Muscle of leg (tissue), 16 donors: ENCODE measurements around the gene ADAM11. TPM values are rescaled to one million over a fixed set of nuclear protein-coding genes. Genes with fewer than 3 reads are reported as not detected.
"Not testable (repeated sequence)": the region's sequence is repeated elsewhere in the genome, so short reads cannot be mapped to it uniquely, and the experiment has no call there.

Experiments used
- DNase-seq: peaks from one replicate; pipeline ENCODE4 v3.0.0; 2013
- H3K27ac ChIP-seq: one replicate; pipeline ENCODE4 v1.5.1; 2013; ENCODE audit warnings: mild to moderate bottlenecking, low read length, control low read depth
- H3K27me3 ChIP-seq: one replicate; pipeline ENCODE4 v1.6.1; 2013; ENCODE audit warnings: low read length; ENCODE audit not compliant: control insufficient read depth, insufficient read depth
- H3K36me3 ChIP-seq: one replicate; pipeline ENCODE4 v1.6.1; 2013; ENCODE audit warnings: low read length; ENCODE audit not compliant: control insufficient read depth, insufficient read depth
- H3K4me1 ChIP-seq: one replicate; pipeline ENCODE4 v1.6.1; 2013; ENCODE audit warnings: low read length; ENCODE audit not compliant: control insufficient read depth, insufficient read depth
- H3K4me3 ChIP-seq: one replicate; pipeline ENCODE4 v1.5.1; 2013; ENCODE audit warnings: low read length, control low read depth
- H3K9me3 ChIP-seq: replicated peaks from 2 replicates; pipeline ENCODE4 v1.6.1; 2013; ENCODE audit warnings: low read depth, low read length; ENCODE audit not compliant: control insufficient read depth
- WGBS: methylation state at CpG from one replicate; pipeline ENCODE4 v1.1.5; 2013; ENCODE audit warnings: missing lambda C conversion rate; ENCODE audit not compliant: insufficient coverage; 5-methylcytosine and 5-hydroxymethylcytosine counted together
- long read RNA-seq, 11 donors: transcript quantifications; one replicate each; lab custom pipeline, GENCODE V29; 2026
- polyA plus RNA-seq, 8 donors: library from polyadenylated mRNA; unstranded; fragments of 120-200 nt; gene quantifications; one replicate each; pipeline versions ENCODE4 v1.2.1 to v1.2.3, GENCODE V29; 2013; ENCODE audit warnings: inconsistent platforms in 1 of 8, low replicate concordance in 1 of 8; ENCODE audit not compliant: insufficient read length in 8 of 8, insufficient read depth in 1 of 8
- total RNA-seq: library from RNA; stranded (reverse); fragments of 120-200 nt; gene quantifications from one replicate; pipeline ENCODE4 v1.2.4, GENCODE V29; 2013

The ADAM11 gene
- total RNA-seq, result 1.3 TPM
- 1 to 10 TPM; 1.8 to 4.3 (median 2.3) TPM for polyA plus RNA-seq
- long read RNA-seq, donor 1, result 0 reads
- long read RNA-seq, donor 2, result 0 reads
- long read RNA-seq, donor 3, result 0 reads
- long read RNA-seq, donor 4, result 0 reads
- long read RNA-seq, donor 5, result 0 reads
- long read RNA-seq, donor 6, result 0 reads
- long read RNA-seq, donor 7, result 0 reads
- long read RNA-seq, donor 8, result 0 reads
- long read RNA-seq, donor 9, result 0 reads
- long read RNA-seq, donor 10, result 0 reads
- long read RNA-seq, donor 11, result 0 reads

- H3K4me1 ChIP-seq, result peaks cover 14% of the 10 kb centered on the region
- H3K27me3 ChIP-seq, result peaks cover 42% of the 10 kb centered on the region
- H3K4me3 ChIP-seq, result peak within 1 kb of the TSS; percentile 32
- no peak for DNase-seq
- 3% methylated on average over 64 of the region's 74 CpGs for WGBS
- no peaks in the 10 kb centered on the region for H3K9me3 ChIP-seq
- no peak within 1 kb of the TSS for H3K27ac ChIP-seq
- H3K36me3 ChIP-seq, result no peaks in the 10 kb centered on the region
These were observed at the start of gene ADAM11 for GRCh38 chr17:44758414-44759085. ADAM11 (plus strand) TSS chr17:44758988; CDS start chr17:44759200, 212 bp downstream.

GRCh38 chr17:44719444-44719843 lies 39.3 kb upstream of the ADAM11 start:
- H3K4me3 ChIP-seq, result no peak overlapping the region
- no CpG with 5 or more reads among the region's 1 CpG for WGBS
- no peak for DNase-seq
- peaks cover 26% of the 10 kb centered on the region for H3K36me3 ChIP-seq
- H3K4me1 ChIP-seq, result no peaks in the 10 kb centered on the region
- no peak overlapping the region for H3K27ac ChIP-seq
- H3K9me3 ChIP-seq, result peaks cover 3% of the 10 kb centered on the region
- H3K27me3 ChIP-seq, result no peaks in the 10 kb centered on the region

GRCh38 chr17:44722254-44722653 lies 36.5 kb upstream of the ADAM11 start:
- Histone ChIP-seq H3K36me3 (peaks cover 21% of the 10 kb centered on the region), H3K4me3 (no peak overlapping the region), H3K27ac (no peak overlapping the region), H3K9me3 (peaks cover 3% of the 10 kb centered on the region), H3K27me3 (no peaks in the 10 kb centered on the region), H3K4me1 (no peaks in the 10 kb centered on the region)
- DNase-seq, result no peak
- 80% methylated on average over 2 of the region's 5 CpGs for WGBS

GRCh38 chr17:44726121-44726520 lies 32.7 kb upstream of the ADAM11 start:
- not testable (repeated sequence) for H3K4me3 ChIP-seq, H3K27ac ChIP-seq, H3K27me3 ChIP-seq, DNase-seq, H3K9me3 ChIP-seq, H3K4me1 ChIP-seq
- peaks cover 31% of the 10 kb centered on the region for H3K36me3 ChIP-seq
- WGBS, result 100% methylated on average over 1 of the region's 6 CpGs

- Histone ChIP-seq H3K9me3 (no peaks in the 10 kb centered on the region), H3K4me1 (no peaks in the 10 kb centered on the region), H3K27me3 (no peaks in the 10 kb centered on the region), H3K4me3 (no peak overlapping the region), H3K36me3 (peaks cover 48% of the 10 kb centered on the region), H3K27ac (no peak overlapping the region)
- DNase-seq, result no peak
- 70% methylated on average over 4 of the region's 5 CpGs for WGBS
These were observed 25.0 kb upstream of the ADAM11 start for GRCh38 chr17:44733753-44734152.

- H3K4me1 ChIP-seq, result no peaks in the 10 kb centered on the region
- H3K27me3 ChIP-seq, result no peaks in the 10 kb centered on the region
- no peak overlapping the region for H3K27ac ChIP-seq
- no CpG with 5 or more reads among the region's 2 CpGs for WGBS
- H3K36me3 ChIP-seq, result peaks cover 50% of the 10 kb centered on the region
- no peaks in the 10 kb centered on the region for H3K9me3 ChIP-seq
- no peak for DNase-seq
- no peak overlapping the region for H3K4me3 ChIP-seq
These were observed 24.5 kb upstream of the ADAM11 start for GRCh38 chr17:44734272-44734671.

GRCh38 chr17:44736551-44737240 lies 22.1 kb upstream of the ADAM11 start:
- H3K9me3 ChIP-seq, result no peaks in the 10 kb centered on the region
- no peak overlapping the region for H3K4me3 ChIP-seq
- H3K27ac ChIP-seq, result no peak overlapping the region
- H3K4me1 ChIP-seq, result no peaks in the 10 kb centered on the region
- no peak for DNase-seq
- no peaks in the 10 kb centered on the region for H3K27me3 ChIP-seq
- peaks cover 41% of the 10 kb centered on the region for H3K36me3 ChIP-seq
- 81% methylated on average over 12 of the region's 12 CpGs for WGBS

GRCh38 chr17:44738214-44738906 lies 20.4 kb upstream of the ADAM11 start:
- Histone ChIP-seq H3K4me3 (no peak overlapping the region), H3K4me1 (no peaks in the 10 kb centered on the region), H3K27me3 (no peaks in the 10 kb centered on the region), H3K27ac (no peak overlapping the region), H3K9me3 (no peaks in the 10 kb centered on the region), H3K36me3 (peaks cover 39% of the 10 kb centered on the region)
- no peak for DNase-seq
- WGBS, result 100% methylated on average over 1 of the region's 3 CpGs

- H3K36me3 ChIP-seq, result peaks cover 32% of the 10 kb centered on the region
- no peak for DNase-seq
- H3K9me3 ChIP-seq, result no peaks in the 10 kb centered on the region
- no peaks in the 10 kb centered on the region for H3K4me1 ChIP-seq
- no peaks in the 10 kb centered on the region for H3K27me3 ChIP-seq
- H3K4me3 ChIP-seq, result no peak overlapping the region
- 93% methylated on average over 3 of the region's 8 CpGs for WGBS
- H3K27ac ChIP-seq, result no peak overlapping the region
These were observed 17.5 kb upstream of the ADAM11 start for GRCh38 chr17:44741316-44741715.

- no peak overlapping the region for H3K4me3 ChIP-seq
- DNase-seq, result no peak
- peaks cover 12% of the 10 kb centered on the region for H3K4me1 ChIP-seq
- no peaks in the 10 kb centered on the region for H3K9me3 ChIP-seq
- no peak overlapping the region for H3K27ac ChIP-seq
- H3K36me3 ChIP-seq, result peaks cover 37% of the 10 kb centered on the region
- no CpG with 5 or more reads among the region's 1 CpG for WGBS
- H3K27me3 ChIP-seq, result no peaks in the 10 kb centered on the region
These were observed 13.5 kb upstream of the ADAM11 start for GRCh38 chr17:44745301-44745700.
